Activated CD8-positive, alpha-beta memory T cell treated with anti-CD3 and anti-CD28 coated beads for 36 hours (primary cell): ENCODE data around the gene SRCIN1. TPM values are rescaled to one million over a fixed set of nuclear protein-coding genes. Genes with fewer than 3 reads are reported as not detected.

ENCODE experiments used
- CTCF ChIA-PET: fragments of 350-600 bp; sonication (Branson Sonifier 250); formaldehyde crosslinking; loops from one replicate; lab custom pipeline; 2021; ENCODE audit warnings: antibody characterized with exemption; lab: Charles Lee
- POLR2A ChIA-PET: fragments of 350-600 bp; sonication (Branson Sonifier 250); formaldehyde crosslinking; loops from one replicate; lab custom pipeline; 2021; ENCODE audit warnings: antibody characterized with exemption; lab: Charles Lee
- total RNA-seq, 2 experiments: library from RNA; stranded (reverse); gene quantifications; one replicate each; pipeline ENCODE4 v1.2.3, GENCODE V29; 2021

Gene SRCIN1
- total RNA-seq, 2 experiments from 2014 or later, result 0.06 to 0.15 TPM

- CTCF ChIA-PET, result interaction anchor here (0.5 to 0.6 kb wide), 2 partner anchors 23 to 968 kb away, joined by 4 read pairs; no protein-coding TSS in a partner anchor
- POLR2A ChIA-PET, result no interaction called here
Observed at GRCh38 chr17:38617967-38618760, 12.4 kb upstream of the SRCIN1 start.

- CTCF ChIA-PET, result no interaction called here
- POLR2A ChIA-PET, result no interaction called here
Observed at GRCh38 chr17:38617074-38617860, 11.5 kb upstream of the SRCIN1 start.

- POLR2A ChIA-PET, result no interaction called here
- CTCF ChIA-PET, result no interaction called here
Observed at GRCh38 chr17:38616361-38616760, 10.6 kb upstream of the SRCIN1 start.

DNA sequence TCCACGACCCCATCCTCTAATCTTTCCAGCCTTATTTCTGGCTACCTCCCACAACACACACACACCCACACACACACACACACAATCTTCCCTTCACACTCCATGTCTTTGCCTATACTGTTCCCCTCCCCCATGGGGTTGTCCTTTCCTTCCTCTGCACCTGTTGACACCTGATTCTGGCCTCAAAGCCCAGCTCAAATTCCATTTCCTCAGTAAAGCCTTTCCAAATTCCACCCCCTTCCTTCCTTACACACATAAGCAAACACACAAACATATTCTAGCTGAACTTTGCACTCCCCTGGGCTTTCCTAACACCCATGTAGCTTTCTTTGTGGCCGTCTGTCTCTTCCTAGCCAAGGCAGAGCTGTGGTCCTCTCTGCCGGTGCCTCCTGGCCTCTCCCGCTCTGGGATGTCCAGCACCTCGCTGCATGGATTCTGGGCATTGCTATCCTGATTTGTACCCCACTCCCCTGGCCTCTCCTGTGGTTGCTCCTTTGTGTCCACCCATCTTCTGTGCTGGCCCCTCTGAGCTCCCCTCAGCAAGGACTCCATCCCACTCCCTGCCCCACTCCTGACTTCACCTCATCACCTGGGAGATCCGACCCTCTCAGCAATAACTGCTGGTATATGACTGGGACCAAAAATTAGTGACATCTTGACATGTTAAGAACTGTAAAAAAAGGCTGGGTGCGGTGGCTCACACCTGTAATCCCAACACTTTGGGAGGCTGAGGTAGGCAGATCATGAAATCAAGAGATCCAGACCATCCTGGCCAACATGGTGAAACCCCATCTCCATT is 8.4 kb upstream of the SRCIN1 start:
- ChIA-PET POLR2A (no interaction called here), CTCF (no interaction called here)

- ChIA-PET POLR2A (no interaction called here), CTCF (no interaction called here)
Observed at GRCh38 chr17:38613525-38613980, 7.8 kb upstream of the SRCIN1 start.

GRCh38 chr17:38611872-38612376 is 6.2 kb upstream of the SRCIN1 start:
- POLR2A ChIA-PET, result no interaction called here
- CTCF ChIA-PET, result interaction anchor here (0.7 kb wide), 1 partner anchor 14 kb away, joined by 3 read pairs; no protein-coding TSS in a partner anchor

- ChIA-PET CTCF (interaction anchor here (0.6 to 0.7 kb wide), 2 partner anchors 15 to 97 kb away, joined by 3 to 4 read pairs; no protein-coding TSS in a partner anchor), POLR2A (no interaction called here)
Observed at GRCh38 chr17:38611070-38611786, 5.5 kb upstream of the SRCIN1 start.

DNA sequence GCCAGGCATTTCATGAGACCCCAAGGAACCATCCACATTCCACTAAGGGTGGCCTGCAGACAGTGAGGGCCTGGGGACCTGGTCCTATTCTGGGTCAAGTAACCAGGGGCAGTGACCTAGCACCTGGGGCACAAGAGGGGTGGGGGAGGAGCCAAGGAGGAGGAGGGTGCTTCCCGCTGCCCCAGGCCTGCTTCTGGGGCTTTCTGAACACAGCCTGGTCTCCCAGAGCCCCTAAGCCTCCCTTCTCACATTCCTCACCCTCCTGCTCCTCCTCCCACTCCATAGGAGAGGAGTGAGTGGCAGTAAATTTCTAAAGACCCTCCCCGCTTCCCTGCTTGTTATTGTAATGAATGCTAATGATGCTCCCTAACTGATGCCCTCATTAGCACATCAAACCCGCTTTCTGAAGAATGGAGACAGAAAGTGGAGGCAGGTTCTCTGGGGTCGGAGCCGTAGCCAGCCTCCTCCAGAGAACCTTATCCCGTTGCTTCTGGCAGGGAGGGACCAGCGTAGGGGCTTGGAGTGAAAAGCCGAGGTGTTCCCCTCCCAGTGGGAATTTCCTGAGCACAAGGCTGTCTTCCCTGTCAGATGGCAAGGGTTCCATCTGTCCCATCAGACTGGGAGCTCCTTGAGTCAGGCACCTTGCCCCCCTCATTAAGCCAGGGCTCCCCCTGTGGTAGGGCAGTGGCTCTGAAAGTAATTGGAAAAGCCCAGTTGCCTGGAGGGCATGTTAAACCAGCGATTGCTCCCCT is 3.7 kb upstream of the SRCIN1 start:
- POLR2A ChIA-PET, result no interaction called here
- CTCF ChIA-PET, result no interaction called here

DNA sequence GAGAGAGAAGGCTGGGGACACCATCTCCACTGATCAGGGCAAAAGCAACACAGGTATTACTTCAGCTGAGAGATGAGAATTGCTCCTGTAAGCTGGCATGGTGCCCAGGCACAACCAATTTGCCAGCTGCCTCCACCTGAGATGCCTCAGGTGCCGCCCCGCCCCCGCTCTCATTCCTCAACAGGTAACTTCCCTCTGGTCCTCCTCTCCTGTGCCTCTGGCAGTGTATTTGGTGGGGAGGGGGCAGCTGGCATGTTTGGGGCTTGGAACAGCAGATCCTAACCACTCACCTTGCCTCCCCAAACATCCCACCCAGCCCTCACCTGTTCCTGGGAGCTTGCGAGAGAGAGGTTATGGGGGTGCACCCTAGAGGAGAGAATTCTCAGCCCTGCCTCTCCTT is 2.9 kb upstream of the SRCIN1 start:
- ChIA-PET CTCF (interaction anchor here (1.0 to 2.0 kb wide), 4 partner anchors 13 to 59 kb away, joined by 3 to 8 read pairs (median 3); no protein-coding TSS in a partner anchor), POLR2A (no interaction called here)

DNA sequence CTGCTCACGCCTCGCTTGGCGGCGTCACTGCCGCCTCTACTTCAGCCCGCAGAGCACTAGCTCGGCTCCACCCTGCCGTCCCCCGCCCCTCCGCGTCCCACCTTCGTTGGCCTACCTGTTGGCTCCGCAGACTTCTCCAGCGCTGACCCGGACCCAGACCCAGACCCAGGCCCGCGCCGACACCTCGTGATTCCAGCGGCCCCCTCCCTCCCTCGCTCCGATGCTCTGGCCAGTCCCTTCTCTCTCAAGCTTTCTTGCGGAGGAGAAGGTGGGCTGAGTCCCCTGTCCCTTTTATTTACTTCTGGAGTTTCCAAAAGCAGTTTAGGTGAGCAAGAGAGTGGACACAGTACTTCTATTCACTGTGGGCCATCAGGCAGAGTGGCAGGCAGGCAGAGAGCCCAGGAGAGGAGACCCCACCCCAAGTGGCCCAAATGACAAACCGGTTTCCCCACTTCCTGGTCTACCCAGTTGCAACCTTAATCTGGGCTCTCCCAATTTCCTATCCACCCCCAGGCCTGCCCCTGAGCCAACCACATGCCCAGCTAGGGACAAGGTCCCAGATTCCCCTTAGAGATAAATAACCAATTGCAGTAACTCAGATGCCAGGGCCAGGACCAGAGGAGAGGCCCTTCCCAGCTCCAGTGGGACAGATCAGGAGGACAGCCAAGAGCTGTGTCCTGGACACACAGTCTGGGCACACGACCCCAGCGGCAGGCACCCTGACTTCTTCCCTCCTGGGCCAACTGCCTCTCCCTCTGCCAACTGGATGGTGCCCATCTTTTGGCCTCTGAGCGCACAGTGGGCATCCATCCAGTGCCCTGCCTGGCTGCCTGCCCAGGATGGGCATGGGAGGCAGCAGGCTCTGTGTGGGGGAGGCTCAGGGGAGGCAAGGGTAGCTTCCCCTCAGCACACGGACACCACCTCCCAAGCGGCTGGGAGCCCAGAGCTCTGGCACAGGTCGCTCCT is 1.2 kb upstream of the SRCIN1 start:
- ChIA-PET CTCF (interaction anchor here (0.6 to 2.0 kb wide), 13 partner anchors 9 to 1167 kb away, joined by 3 to 8 read pairs (median 3); no protein-coding TSS in a partner anchor), POLR2A (no interaction called here)

DNA sequence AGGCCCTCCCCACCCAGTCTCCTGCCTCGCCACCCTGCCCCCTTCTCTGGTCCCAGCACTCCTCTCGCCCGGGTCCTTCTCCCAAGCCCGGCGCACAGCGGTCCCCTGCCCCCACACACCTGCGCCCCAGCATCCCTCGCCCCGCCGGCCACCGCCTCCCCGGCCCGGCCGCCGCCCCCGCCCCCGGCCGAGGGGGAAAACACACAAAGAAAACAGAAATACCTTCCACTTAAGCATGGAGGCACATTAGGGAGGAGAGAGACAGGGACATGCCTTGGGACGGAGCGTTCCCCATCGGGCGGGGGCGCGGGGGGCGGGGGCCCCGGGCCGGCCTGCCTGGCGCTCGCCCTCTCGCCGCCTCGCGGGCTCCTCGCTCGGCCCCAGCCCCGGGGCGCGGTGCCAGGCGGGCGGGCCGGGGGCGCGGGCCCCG is 326 bp downstream of the SRCIN1 start:
- CTCF ChIA-PET, result interaction anchor here (0.6 to 3.8 kb wide), 5 partner anchors 14 to 346 kb away, joined by 3 to 18 read pairs (median 3); no protein-coding TSS in a partner anchor
- POLR2A ChIA-PET, result no interaction called here

GRCh38 chr17:38604479-38605403 is 1.0 kb downstream of the SRCIN1 start:
- ChIA-PET CTCF (interaction anchor here (0.9 to 3.8 kb wide), 3 partner anchors 22 to 46 kb away, joined by 3 to 18 read pairs (median 3); no protein-coding TSS in a partner anchor), POLR2A (no interaction called here)

DNA sequence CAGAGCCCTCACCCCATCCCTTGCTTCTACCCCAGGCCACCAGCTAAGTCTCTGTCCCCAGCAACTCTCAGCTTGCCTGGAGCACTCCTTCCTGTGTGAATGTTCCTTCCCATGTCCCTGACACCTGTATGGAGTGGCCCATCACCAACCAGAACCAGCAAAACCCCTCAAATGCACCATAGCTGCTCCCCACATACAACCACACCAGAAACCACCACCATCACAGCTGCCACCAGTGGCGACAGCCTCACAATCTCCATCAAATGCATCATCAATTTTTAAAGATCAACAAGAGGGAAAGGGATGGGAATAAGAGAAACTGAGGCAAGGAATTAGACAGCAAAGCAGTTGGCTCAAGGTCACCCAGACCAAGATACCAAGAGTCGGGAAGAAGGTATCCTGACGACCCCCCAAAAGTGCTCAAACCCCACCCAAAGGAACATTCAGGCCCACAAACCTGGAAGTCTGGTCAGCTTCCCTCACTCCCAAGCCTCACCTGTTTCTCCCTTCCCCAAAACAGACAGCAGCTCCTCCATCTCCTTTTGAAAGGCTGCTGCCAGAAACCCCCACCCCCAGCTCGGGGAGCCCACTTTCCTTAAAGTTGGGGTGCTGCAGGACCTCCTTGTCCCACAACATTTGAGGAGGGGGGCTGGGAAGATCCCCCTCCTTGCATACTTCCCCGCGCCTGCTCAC is 1.8 kb downstream of the SRCIN1 start:
- ChIA-PET POLR2A (interaction anchor here (0.6 kb wide), 1 partner anchor 20 kb away, joined by 3 read pairs; no protein-coding TSS in a partner anchor), CTCF (interaction anchor here (0.9 to 3.8 kb wide), 4 partner anchors 28 to 72 kb away, joined by 3 to 18 read pairs (median 4); no protein-coding TSS in a partner anchor)

DNA sequence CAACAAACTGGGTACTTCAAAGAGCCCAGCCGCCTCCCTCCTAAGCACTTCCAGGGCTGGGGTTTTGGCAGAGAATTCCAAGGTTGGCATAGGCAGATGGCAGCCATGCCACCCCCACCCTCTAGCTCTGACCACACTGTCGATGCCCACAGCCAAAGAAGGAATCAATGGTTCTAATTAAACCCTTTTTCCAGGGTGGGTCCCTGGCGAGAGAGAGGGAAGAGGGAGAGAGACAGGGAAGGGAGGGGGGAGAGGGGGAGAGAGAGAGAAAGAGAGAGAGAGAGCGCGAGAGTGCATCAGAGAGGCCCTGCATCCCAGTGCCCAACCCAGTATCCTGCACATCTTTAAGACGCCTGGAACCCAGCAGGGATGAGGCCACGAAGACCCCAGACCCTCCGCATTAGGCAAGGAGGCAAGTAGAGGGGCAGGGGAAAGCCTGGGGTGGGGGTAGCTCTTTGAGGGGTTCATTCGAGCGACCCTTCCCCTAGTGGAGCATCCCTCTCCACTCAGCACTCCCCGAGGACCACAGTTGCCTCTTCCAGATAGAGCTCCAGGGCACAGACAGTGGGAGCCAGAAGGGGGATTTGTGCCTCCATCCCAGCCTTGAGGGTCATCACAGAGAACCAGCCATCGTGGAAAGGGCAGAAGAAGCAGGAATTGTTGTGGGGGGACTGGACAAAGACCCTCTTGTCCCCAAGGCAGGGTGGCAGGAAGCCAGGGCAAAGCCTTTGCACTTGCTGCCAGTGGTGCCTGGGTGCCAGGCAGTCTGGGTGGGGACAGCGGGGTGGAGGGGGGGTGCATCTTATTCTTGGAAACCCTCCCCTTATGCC is 2.6 kb downstream of the SRCIN1 start:
- ChIA-PET CTCF (interaction anchor here (0.6 to 3.8 kb wide), 4 partner anchors 39 to 1202 kb away, joined by 3 to 18 read pairs (median 4); no protein-coding TSS in a partner anchor), POLR2A (interaction anchor here (0.6 kb wide), 2 partner anchors 16 to 21 kb away, joined by 3 to 9 read pairs; no protein-coding TSS in a partner anchor)
